ACC112 (cell line): ENCODE results near the gene GCC2.

Experiments used
- H2AFZ ChIP-seq: fragments of 200-600 bp; sonication (generic); one replicate; pipeline ENCODE4 v1.6.0; 2017; ENCODE audit warnings: antibody characterized with exemption, low read length; ENCODE audit not compliant: unreplicated experiment
- H3K27ac ChIP-seq: fragments of 200-600 bp; sonication (generic); 2 replicates; pipeline ENCODE4 v1.5.1; 2014; ENCODE audit warnings: low read depth, mild to moderate bottlenecking, antibody characterized with exemption, low read length, moderate library complexity
- H3K27me3 ChIP-seq: fragments of 200-600 bp; sonication (generic); 2 replicates; pipeline ENCODE4 v1.6.1; 2014; ENCODE audit warnings: mild to moderate bottlenecking, antibody characterized with exemption, low read length, moderate library complexity, mixed read lengths; ENCODE audit not compliant: insufficient read depth
- H3K36me3 ChIP-seq: fragments of 200-600 bp; sonication (generic); 2 replicates; pipeline ENCODE4 v1.6.1; 2016; ENCODE audit warnings: mild to moderate bottlenecking, antibody characterized with exemption, low read length, moderate library complexity, mixed read lengths; ENCODE audit not compliant: insufficient read depth
- H3K4me1 ChIP-seq: fragments of 200-600 bp; sonication (generic); one replicate; pipeline ENCODE4 v1.6.1; 2016; ENCODE audit warnings: low read length, mixed read lengths; ENCODE audit not compliant: insufficient read depth, unreplicated experiment, control insufficient read depth
- H3K4me3 ChIP-seq: fragments of 200-600 bp; sonication (generic); 2 replicates; pipeline ENCODE4 v1.5.1; 2014; ENCODE audit warnings: mild to moderate bottlenecking, low read depth, low read length
- H3K79me2 ChIP-seq: fragments of 200-600 bp; sonication (generic); one replicate; pipeline ENCODE4 v1.6.0; 2016; ENCODE audit warnings: low read length; ENCODE audit not compliant: control insufficient read depth, unreplicated experiment, insufficient read depth

Gene GCC2

GRCh38 chr2:108448678-108449409 is at the start of gene GCC2:
Gene GCC2 (plus strand): TSS chr2:108449206. CDS start chr2:108449275, 69 bp downstream.
- Histone ChIP-seq H3K36me3 (peaks cover 14% of the 10 kb centered on the region), H3K79me2 (peaks cover 19% of the 10 kb centered on the region), H3K4me1 (peaks cover 14% of the 10 kb centered on the region), H3K27me3 (no peaks in the 10 kb centered on the region), H3K27ac (peak within 1 kb of the TSS; percentile 71), H3K4me3 (peak within 1 kb of the TSS; percentile 95), H2AFZ (peak within 1 kb of the TSS; percentile 97)

DNA sequence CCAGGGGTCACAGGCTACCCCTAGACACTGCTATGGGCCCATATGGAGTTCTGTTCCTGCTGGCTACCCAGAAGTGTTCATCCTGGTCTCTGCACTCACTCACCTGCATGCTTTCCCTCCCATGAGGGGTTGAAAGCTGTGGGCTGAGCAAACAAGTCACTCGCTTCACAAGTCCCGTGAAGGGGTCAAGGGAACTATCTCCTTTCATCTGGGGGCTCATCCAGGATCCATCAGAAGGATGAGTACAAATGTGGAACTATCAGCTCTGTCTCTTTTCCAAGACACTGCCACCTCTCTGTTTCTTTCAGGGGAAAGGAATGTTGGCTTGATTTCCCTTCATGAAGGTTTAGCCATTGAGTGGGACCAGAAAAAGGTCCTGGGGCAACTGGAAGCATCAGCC is 49.5 kb upstream of the GCC2 start:
- no peak overlapping the region for H3K27ac ChIP-seq
- H2AFZ ChIP-seq: no peak overlapping the region
- no peak overlapping the region for H3K4me3 ChIP-seq
- H3K27me3 ChIP-seq: no peaks in the 10 kb centered on the region
- H3K4me1 ChIP-seq: peaks cover 7% of the 10 kb centered on the region
- H3K79me2 ChIP-seq: no peaks in the 10 kb centered on the region
- H3K36me3 ChIP-seq: no peaks in the 10 kb centered on the region

- Histone ChIP-seq H3K79me2 (no peaks in the 10 kb centered on the region), H3K4me3 (no peak overlapping the region), H2AFZ (no peak overlapping the region), H3K36me3 (no peaks in the 10 kb centered on the region), H3K4me1 (peaks cover 7% of the 10 kb centered on the region), H3K27ac (no peak overlapping the region), H3K27me3 (no peaks in the 10 kb centered on the region)
Observed at GRCh38 chr2:108401800-108402199, 47.2 kb upstream of the GCC2 start.

DNA sequence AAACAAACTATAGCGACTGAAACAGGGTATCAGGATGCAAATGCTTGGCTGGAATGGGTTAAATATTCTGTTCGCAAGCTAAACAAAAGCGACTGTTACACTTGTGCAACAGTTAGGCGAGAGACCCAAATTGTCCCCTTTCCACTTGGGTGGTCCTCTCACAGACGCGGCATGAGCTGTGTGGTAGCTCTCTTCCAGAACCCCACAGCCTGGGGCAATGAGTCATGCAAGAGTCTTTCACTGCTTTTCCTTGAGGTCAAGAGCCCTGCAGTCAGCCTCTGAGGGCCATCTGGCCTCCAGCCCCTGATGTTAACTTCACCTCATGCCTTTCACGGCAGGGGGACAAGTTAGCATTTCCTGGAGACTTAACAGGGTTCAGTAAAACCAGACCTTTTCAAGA is 45.5 kb upstream of the GCC2 start:
- no peaks in the 10 kb centered on the region for H3K36me3 ChIP-seq
- no peaks in the 10 kb centered on the region for H3K27me3 ChIP-seq
- peaks cover 7% of the 10 kb centered on the region for H3K4me1 ChIP-seq
- no peaks in the 10 kb centered on the region for H3K79me2 ChIP-seq
- H2AFZ ChIP-seq: no peak overlapping the region
- H3K27ac ChIP-seq: no peak overlapping the region
- no peak overlapping the region for H3K4me3 ChIP-seq

DNA sequence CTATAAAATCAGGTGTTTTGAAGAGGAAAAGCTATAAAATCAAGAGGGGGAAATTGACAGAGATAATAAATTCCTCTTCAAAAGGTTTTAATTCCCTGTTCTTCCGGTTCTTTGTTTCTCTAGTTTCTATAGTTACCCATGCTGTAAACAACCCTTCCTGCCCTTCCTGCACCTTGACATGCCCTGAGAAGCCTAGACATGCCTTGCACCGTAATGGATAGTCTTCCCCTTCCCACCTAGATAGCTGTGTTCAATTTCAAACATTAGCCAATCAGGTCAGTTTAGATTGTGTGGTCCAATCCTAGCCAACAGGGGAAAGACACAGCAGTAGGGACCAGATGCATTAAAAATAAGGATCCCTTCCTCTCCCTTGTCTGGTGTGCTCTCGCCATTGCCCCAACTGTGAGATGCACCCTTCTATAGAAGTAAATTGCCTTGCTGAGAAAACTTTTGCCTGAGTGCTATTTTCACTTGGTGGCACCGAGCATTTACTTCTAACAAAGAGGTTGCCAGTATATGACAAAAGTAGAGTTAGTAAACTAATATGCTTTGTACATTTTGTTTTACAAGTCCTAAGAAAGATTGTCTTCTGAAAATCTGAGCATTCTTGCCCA is 44.1 kb upstream of the GCC2 start:
- Histone ChIP-seq H2AFZ (no peak overlapping the region), H3K36me3 (no peaks in the 10 kb centered on the region), H3K27me3 (no peaks in the 10 kb centered on the region), H3K79me2 (no peaks in the 10 kb centered on the region), H3K27ac (no peak overlapping the region), H3K4me3 (no peak overlapping the region), H3K4me1 (peaks cover 7% of the 10 kb centered on the region)

DNA sequence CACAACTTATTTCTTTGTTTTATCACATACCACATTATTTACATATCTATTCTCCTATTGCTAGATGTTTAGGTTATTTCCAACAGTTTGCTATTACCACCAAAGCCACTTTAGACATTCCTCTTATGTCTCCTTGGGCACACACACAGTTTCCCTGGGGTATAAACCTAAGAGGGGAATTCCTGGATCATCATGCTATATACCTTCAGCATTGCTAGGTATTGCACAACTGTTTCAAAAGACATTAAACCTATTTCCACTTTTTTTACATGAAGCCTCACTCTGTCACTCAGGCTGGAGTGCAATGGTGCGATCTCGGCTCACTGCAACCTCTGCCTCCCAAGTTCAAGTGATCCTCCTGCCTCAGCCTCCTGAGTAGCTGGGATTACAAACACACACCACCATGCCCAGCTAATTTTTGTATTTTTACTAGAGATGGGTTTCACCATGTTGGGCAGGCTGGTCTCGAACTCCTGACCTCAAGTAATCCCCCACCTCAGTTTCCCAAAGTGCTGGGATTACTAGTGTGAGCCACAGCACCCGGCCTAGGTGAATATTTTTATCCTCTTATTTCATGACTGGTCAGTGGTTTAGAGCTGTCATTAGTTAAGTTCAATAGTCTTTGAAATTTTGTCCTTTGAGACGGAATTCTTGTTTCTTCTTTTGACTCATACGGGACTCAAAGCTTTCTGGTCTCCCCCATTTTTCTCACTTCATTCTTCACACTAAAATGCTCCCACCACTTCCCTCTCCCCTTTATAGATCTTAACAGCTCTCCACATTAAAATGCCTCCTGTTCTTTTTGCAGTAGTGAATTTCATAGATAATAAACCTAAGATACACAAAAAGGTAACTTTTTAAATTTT is 40.9 kb upstream of the GCC2 start:
- Histone ChIP-seq H2AFZ (no peak overlapping the region), H3K4me3 (no peak overlapping the region), H3K79me2 (no peaks in the 10 kb centered on the region), H3K36me3 (no peaks in the 10 kb centered on the region), H3K4me1 (peaks cover 11% of the 10 kb centered on the region), H3K27ac (no peak overlapping the region), H3K27me3 (no peaks in the 10 kb centered on the region)

GRCh38 chr2:108409768-108410167 is 39.2 kb upstream of the GCC2 start:
- Histone ChIP-seq H2AFZ (no peak overlapping the region), H3K27me3 (no peaks in the 10 kb centered on the region), H3K79me2 (no peaks in the 10 kb centered on the region), H3K4me3 (no peak overlapping the region), H3K27ac (no peak overlapping the region), H3K36me3 (no peaks in the 10 kb centered on the region), H3K4me1 (peaks cover 21% of the 10 kb centered on the region)

DNA sequence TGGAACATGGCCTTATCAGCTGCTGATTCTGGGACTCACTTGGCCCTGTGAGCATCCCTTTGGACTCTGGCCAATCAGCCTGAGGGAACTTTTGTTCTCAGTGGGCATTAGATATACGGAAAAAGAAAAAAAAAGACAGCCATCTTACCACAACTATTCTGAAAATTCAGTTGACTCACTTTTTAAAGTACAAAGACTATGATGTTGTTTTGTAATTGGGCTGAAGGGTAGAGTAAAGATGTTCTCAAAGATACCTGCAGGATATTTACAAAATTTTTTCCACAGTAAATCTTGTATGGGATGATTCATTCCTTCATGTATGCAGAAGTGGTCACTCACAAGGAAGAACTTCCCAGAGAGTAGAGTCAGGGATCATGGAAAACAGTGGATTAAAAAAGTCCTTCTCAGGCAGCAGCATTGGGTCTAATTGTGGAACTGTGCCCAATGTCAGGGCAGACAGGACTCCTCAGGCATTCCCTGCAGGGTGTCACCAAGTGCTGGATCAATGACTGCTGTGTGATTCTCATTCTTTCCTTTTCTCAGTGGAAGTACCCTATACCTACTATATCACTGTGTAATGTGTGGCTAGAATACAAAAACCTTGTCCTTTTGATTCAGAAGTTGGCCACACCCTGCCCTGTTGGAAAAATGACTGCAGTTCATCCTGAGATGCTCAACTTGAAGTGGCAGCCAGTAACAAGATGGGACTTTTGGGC is 35.9 kb upstream of the GCC2 start:
- Histone ChIP-seq H3K36me3 (no peaks in the 10 kb centered on the region), H3K27ac (peak overlapping the region; percentile 78), H3K4me3 (no peak overlapping the region), H3K27me3 (no peaks in the 10 kb centered on the region), H3K4me1 (peaks cover 23% of the 10 kb centered on the region), H2AFZ (no peak overlapping the region), H3K79me2 (no peaks in the 10 kb centered on the region)

GRCh38 chr2:108413711-108414095 is 35.3 kb upstream of the GCC2 start:
- H3K79me2 ChIP-seq: no peaks in the 10 kb centered on the region
- peak overlapping the region; percentile 78 for H3K27ac ChIP-seq

DNA sequence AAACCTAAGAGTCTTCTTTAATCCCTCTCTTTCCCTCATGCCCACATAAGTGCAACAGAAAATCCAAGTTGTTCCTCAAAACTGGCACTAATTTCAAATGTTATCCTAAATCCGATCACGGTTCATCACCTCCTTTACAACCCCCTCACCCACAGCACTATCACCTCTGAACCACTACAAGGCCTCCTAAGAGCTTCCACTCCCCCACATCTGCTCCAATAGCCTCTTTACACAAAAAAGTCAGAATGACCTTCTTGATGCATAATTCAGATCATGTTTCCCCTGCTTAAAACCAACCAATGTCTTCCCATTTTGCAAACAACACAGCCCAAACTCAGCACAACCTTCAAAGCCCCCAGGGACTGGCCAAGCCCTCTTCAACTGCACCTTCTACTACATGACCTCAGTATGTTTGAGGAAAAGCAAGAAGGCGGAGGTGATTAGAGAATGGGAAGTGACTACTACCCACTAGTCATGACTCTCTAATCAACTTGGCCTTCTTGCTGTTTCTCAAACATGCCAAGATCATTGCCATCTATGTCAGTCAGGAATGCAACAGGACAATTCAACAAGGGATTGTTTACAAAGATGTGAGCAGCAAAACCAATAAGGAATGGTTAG is 34.6 kb upstream of the GCC2 start:
- Histone ChIP-seq H3K4me3 (no peak overlapping the region), H3K36me3 (no peaks in the 10 kb centered on the region), H3K79me2 (no peaks in the 10 kb centered on the region), H3K27ac (no peak overlapping the region), H3K4me1 (peaks cover 23% of the 10 kb centered on the region), H3K27me3 (no peaks in the 10 kb centered on the region), H2AFZ (no peak overlapping the region)

More at GRCh38 chr2:108413711-108414095, 35.3 kb upstream of the GCC2 start:
- Histone ChIP-seq H3K36me3 (no peaks in the 10 kb centered on the region), H2AFZ (no peak overlapping the region), H3K4me3 (no peak overlapping the region), H3K4me1 (peaks cover 23% of the 10 kb centered on the region), H3K27me3 (no peaks in the 10 kb centered on the region)
